ENCODE results near the gene BSCL2.

The BSCL2 gene

DNA sequence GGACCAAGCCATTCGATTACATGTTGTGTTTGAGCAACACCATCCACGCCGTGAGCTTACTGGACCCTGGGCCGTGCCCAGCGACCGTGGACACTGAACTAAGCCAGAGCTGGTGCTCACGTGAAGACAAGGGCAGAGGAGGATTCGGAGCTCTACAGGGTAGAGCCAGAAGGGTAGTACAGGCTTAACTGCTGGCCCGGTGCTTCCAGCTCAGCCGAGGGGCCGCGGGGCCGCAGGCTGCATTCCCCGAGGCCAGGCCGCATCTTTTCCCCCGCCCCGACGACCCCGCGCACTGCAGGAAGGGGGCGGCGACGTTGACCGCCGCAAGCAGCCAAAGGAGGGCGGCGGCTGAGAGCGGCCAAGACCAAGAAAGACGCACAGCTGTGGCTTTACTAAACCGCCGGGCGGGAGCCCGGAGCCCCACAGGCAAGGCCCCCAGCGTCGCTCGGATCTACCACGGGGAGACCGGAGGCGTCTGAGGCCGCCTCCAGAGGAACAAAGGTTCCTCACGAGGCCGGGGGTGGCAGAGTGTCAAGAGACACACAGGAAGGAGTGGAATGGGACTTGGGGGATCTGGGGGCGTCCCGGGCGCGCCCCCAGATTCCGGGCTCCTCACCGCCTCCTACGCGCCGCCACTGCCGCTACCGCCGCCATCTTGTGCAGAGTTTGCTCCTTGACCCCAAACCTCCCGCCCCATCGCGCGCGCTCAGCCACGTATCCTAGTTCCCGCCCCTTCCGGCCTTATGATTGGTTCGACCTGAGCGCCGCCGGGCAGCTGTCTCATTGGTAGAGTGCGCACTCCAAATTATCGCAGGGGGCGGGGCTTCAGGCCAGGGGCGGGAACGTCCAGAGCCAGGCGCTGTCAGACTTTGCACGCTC is 61.0 kb downstream of the BSCL2 start, which contains the start of gene GANAB:
TSS of gene GANAB (minus strand) at position 668 of the 879 bp plus-strand sequence. CDS start at position 654, 14 bp downstream.
- Histone ChIP-seq H3K9me3 (ENCODE audit: control insufficient read depth, low read length) (no peaks in the 10 kb centered on the region), H3K36me3 (ENCODE audit: control insufficient read depth, insufficient read depth, low read length) (peaks cover 17% of the 10 kb centered on the region), H3K27ac (ENCODE audit: insufficient read depth, low read depth, low read length, poor library complexity, severe bottlenecking) (peak within 1 kb of the TSS; percentile 91), H3K27me3 (ENCODE audit: control insufficient read depth, insufficient read depth, low read length, poor library complexity, severe bottlenecking) (no peaks in the 10 kb centered on the region), H3K4me1 (ENCODE audit: control insufficient read depth, insufficient read depth, low read length) (no peaks in the 10 kb centered on the region), H3K4me3 (ENCODE audit: insufficient read depth, low read depth, low read length) (peak within 1 kb of the TSS; percentile 87)
- 0 to 1% methylated on average over 73 of the region's 73 CpGs for WGBS, 2 experiments

DNA sequence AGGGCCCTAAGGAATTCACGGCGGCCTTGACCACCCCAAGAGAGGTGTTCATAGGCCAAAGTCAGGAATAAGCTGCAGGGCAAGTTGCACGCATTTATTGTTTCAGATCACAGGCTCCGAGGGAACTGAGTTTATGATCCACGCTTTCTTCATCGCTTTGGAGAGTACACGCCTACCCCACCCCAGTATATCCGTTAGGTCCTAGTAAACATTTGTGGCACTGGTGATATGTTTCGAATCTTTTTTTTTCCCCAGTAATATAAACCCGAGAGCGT is 61.6 kb downstream of the BSCL2 start:
- peak overlapping the region; percentile 91 for H3K27ac ChIP-seq (ENCODE audit: insufficient read depth, low read depth, low read length, poor library complexity, severe bottlenecking)
- H3K4me1 ChIP-seq (ENCODE audit: control insufficient read depth, insufficient read depth, low read length): no peaks in the 10 kb centered on the region
- peaks cover 17% of the 10 kb centered on the region for H3K36me3 ChIP-seq (ENCODE audit: control insufficient read depth, insufficient read depth, low read length)
- peak overlapping the region; percentile 87 for H3K4me3 ChIP-seq (ENCODE audit: insufficient read depth, low read depth, low read length)
- no peaks in the 10 kb centered on the region for H3K27me3 ChIP-seq (ENCODE audit: control insufficient read depth, insufficient read depth, low read length, poor library complexity, severe bottlenecking)
- no peaks in the 10 kb centered on the region for H3K9me3 ChIP-seq (ENCODE audit: control insufficient read depth, low read length)
- WGBS, 2 experiments: 37 to 42% methylated on average over 11 of the region's 11 CpGs

DNA sequence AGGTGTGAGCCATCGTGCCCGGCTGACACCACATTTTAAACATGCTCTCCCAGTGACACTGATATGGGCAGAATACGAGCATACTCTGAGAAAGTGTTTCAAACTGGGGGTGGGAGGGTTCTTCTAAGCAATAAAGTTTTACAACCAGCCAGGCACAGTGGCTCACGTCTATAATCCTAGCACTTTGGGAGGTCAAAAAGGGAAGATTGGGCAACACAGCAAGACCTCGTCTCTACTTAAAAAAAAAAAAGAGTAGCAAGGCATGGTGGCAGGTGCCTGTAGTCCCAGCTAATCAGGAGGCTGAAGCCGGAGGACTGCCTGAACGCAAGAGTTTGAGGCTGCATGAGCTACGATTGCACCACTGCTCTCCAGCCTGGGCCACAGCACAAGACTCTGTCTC is 63.0 kb downstream of the BSCL2 start:
- H3K9me3 ChIP-seq (ENCODE audit: control insufficient read depth, low read length): no peaks in the 10 kb centered on the region
- no peaks in the 10 kb centered on the region for H3K4me1 ChIP-seq (ENCODE audit: control insufficient read depth, insufficient read depth, low read length)
- H3K36me3 ChIP-seq (ENCODE audit: control insufficient read depth, insufficient read depth, low read length): peaks cover 11% of the 10 kb centered on the region
- no peak overlapping the region for H3K4me3 ChIP-seq (ENCODE audit: insufficient read depth, low read depth, low read length)
- WGBS, 2 experiments: 94 to 96% methylated on average over 8 of the region's 8 CpGs
- H3K27ac ChIP-seq (ENCODE audit: insufficient read depth, low read depth, low read length, poor library complexity, severe bottlenecking): no peak overlapping the region
- H3K27me3 ChIP-seq (ENCODE audit: control insufficient read depth, insufficient read depth, low read length, poor library complexity, severe bottlenecking): no peaks in the 10 kb centered on the region
